ENCODE data around the gene MTHFSD. TPM values are rescaled to one million over a fixed set of nuclear protein-coding genes. Genes with fewer than 3 reads are reported as not detected.

The MTHFSD gene
- polyA plus RNA-seq, 1 donor from 2014 or later = 25.0 TPM

- peaks cover 4% of the 10 kb centered on the region for H3K36me3 ChIP-seq (ENCODE audit: insufficient read depth, low read length)
- no peak overlapping the region for H3K4me3 ChIP-seq (ENCODE audit: low read length)
- H3K9me2 ChIP-seq (ENCODE audit: insufficient read depth, low read length) = no peaks in the 10 kb centered on the region
- H3K27ac ChIP-seq (ENCODE audit: low read length) = no peak overlapping the region
- TF ChIP-seq RAD21 (conservative IDR thresholded peaks at IDR 0.05) (no peak), TAF1 (IDR thresholded peaks at IDR 0.05; ENCODE audit: low read depth) (no peak), MXI1 (conservative IDR thresholded peaks at IDR 0.05; ENCODE audit: poor library complexity, severe bottlenecking) (no peak), EP300 (conservative IDR thresholded peaks at IDR 0.05; ENCODE audit: poor library complexity, severe bottlenecking) (no peak), REST (IDR thresholded peaks at IDR 0.05; ENCODE audit: borderline replicate concordance) (no peak), SMC3 (conservative IDR thresholded peaks at IDR 0.05; ENCODE audit: poor library complexity) (no peak), POLR2AphosphoS5 (IDR thresholded peaks at IDR 0.05) (no peak), EZH2 (IDR thresholded peaks at IDR 0.05; ENCODE audit: borderline replicate concordance, insufficient read depth, low read length, poor library complexity, severe bottlenecking) (no peak), CTCF (IDR thresholded peaks at IDR 0.05; ENCODE audit: poor library complexity, severe bottlenecking) (no peak)
- peaks cover 10% of the 10 kb centered on the region for H3K79me2 ChIP-seq (replicated peaks; ENCODE audit: insufficient read depth, low read length)
- no peak overlapping the region for H3K4me2 ChIP-seq (ENCODE audit: low read length)
- no peak overlapping the region for H3K9ac ChIP-seq (ENCODE audit: low read length)
- no peaks in the 10 kb centered on the region for H3K9me3 ChIP-seq (ENCODE audit: low read length)
- no peaks in the 10 kb centered on the region for H4K20me1 ChIP-seq (ENCODE audit: insufficient read depth)
- H2AFZ ChIP-seq (ENCODE audit: low read depth, low read length) = no peak overlapping the region
- no peaks in the 10 kb centered on the region for H3K27me3 ChIP-seq (ENCODE audit: insufficient read depth, low read depth, low read length)
- H3F3A ChIP-seq (ENCODE audit: insufficient read depth, low read length, poor library complexity, severe bottlenecking) = no peaks in the 10 kb centered on the region
Measured at GRCh38 chr16:86553356-86553755, 1.7 kb downstream of the MTHFSD start.

- H4K20me1 ChIP-seq (ENCODE audit: insufficient read depth) = no peaks in the 10 kb centered on the region
Measured at GRCh38 chr16:86550281-86550680, 4.8 kb downstream of the MTHFSD start.

More at GRCh38 chr16:86550281-86550680, 4.8 kb downstream of the MTHFSD start:
- no peak overlapping the region for H3K27ac ChIP-seq (ENCODE audit: low read length)
- no peak overlapping the region for H3K9ac ChIP-seq (ENCODE audit: low read length)
- H3K36me3 ChIP-seq (ENCODE audit: insufficient read depth, low read length) = peaks cover 4% of the 10 kb centered on the region
- no peaks in the 10 kb centered on the region for H3K27me3 ChIP-seq (ENCODE audit: insufficient read depth, low read depth, low read length)
- H3K79me2 ChIP-seq (replicated peaks; ENCODE audit: insufficient read depth, low read length) = peaks cover 10% of the 10 kb centered on the region
- no peaks in the 10 kb centered on the region for H3K9me3 ChIP-seq (ENCODE audit: low read length)
- H3F3A ChIP-seq (ENCODE audit: insufficient read depth, low read length, poor library complexity, severe bottlenecking) = no peaks in the 10 kb centered on the region
- no peak overlapping the region for H3K4me3 ChIP-seq (ENCODE audit: low read length)
- no peak for TF ChIP-seq CTCF (IDR thresholded peaks at IDR 0.05; ENCODE audit: poor library complexity, severe bottlenecking)
- no peak for TF ChIP-seq EP300 (conservative IDR thresholded peaks at IDR 0.05; ENCODE audit: poor library complexity, severe bottlenecking)
- TF ChIP-seq POLR2AphosphoS5 (IDR thresholded peaks at IDR 0.05) = no peak
- no peak for TF ChIP-seq TAF1 (IDR thresholded peaks at IDR 0.05; ENCODE audit: low read depth)
- TF ChIP-seq MXI1 (conservative IDR thresholded peaks at IDR 0.05; ENCODE audit: poor library complexity, severe bottlenecking) = no peak
- no peak for TF ChIP-seq EZH2 (IDR thresholded peaks at IDR 0.05; ENCODE audit: borderline replicate concordance, insufficient read depth, low read length, poor library complexity, severe bottlenecking)
- TF ChIP-seq RAD21 (conservative IDR thresholded peaks at IDR 0.05) = no peak
- TF ChIP-seq REST (IDR thresholded peaks at IDR 0.05; ENCODE audit: borderline replicate concordance) = no peak
- TF ChIP-seq SMC3 (conservative IDR thresholded peaks at IDR 0.05; ENCODE audit: poor library complexity) = no peak
- no peak overlapping the region for H2AFZ ChIP-seq (ENCODE audit: low read depth, low read length)
- no peak overlapping the region for H3K4me2 ChIP-seq (ENCODE audit: low read length)
- H3K9me2 ChIP-seq (ENCODE audit: insufficient read depth, low read length) = no peaks in the 10 kb centered on the region
